HPDE6-E6E7 (cell line): ENCODE data around the gene CHPF2.

Experiments used
- DNase-seq: peaks from one replicate; pipeline ENCODE4 v3.0.0; 2011; ENCODE audit warnings: missing footprints; ENCODE audit errors: extremely low spot score

The CHPF2 gene

DNA sequence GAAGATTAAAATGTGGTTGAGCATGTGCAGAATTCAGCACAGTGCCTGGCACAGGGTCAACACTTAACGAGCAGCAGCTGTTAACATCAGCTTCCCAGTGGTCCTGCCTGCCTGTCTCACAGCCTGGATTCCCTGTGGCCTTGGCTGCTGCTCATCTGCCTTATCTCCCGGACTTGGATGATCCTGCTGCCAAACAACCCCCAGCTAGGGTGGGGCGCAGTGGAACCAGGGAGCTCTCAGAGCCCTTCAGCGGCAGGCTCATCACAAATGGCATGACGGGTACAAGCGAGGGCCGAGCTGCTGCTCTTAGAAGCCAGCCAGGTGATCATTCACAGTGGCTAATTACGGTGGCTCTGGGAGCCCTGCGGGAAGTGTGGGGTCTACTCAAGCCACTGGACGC, 29.2 kb downstream of the CHPF2 start:
- DNase-seq, result no peak

DNA sequence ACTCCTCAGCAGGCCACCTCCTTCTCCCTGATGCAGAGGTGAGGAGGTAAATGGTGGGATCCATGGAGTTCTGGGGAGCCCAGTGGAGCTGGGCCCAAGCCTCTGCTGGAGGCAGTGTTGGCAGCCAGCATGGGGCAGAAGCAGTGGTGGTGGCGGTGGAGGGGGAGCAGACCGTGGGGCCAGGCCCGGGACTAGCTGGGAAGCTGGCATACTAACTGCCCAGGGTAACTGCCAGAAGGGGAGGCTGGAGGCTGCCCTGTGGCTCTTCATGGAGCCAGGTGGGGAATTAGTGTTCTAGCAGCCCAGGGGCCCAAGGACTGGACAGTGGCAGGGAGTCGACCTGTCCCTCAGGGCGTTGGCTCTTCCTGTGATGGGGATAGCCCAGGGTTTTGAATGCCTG, 32.3 kb downstream of the CHPF2 start:
- no peak for DNase-seq

DNA sequence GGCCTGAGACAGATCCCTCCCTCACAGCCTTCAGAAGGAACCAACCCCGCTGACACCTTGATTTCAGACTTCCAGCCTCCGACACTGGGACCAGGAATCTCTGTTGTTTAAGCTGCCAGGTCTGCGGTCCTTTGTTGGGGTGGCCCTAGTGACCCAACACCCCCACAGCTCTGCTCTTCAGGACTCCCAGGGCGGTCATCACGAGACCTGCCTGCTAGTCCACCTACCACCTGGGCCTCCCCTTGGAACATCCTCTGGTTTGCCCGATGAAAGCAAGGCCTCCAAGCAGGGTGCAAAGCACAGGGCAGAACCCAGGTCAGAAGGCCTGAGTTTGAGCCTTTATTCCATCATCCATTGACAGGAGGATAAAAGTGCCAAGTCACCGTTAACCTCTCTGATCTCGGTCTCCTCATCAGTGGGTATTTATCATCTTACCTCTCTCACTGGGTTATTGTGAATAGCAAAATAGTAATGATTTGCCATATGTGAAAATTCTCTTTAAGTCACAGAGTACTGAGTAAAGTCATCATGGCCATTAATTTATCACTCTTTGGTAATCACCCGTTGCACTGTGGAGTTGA, 33.2 kb downstream of the CHPF2 start:
- no peak for DNase-seq

DNA sequence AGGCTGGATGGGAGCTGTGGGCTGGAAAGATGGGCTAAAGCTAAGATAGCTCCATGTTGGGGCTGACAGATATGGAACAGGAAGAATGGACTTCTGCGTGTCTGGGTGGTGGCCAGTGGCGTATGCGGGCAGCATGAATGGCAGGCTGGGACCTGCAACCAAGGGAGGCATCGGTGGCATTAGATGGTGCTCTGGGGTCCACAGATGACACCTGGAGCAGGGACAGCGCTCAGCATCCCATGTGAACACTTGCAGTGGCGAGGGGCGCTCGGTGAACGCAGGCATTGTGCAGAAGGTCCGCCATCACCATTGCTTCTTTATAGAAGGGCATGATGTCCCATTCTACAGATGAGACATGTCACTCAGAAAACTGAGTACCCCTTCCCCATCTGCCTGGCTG, 37.2 kb downstream of the CHPF2 start:
- DNase-seq, result no peak

DNA sequence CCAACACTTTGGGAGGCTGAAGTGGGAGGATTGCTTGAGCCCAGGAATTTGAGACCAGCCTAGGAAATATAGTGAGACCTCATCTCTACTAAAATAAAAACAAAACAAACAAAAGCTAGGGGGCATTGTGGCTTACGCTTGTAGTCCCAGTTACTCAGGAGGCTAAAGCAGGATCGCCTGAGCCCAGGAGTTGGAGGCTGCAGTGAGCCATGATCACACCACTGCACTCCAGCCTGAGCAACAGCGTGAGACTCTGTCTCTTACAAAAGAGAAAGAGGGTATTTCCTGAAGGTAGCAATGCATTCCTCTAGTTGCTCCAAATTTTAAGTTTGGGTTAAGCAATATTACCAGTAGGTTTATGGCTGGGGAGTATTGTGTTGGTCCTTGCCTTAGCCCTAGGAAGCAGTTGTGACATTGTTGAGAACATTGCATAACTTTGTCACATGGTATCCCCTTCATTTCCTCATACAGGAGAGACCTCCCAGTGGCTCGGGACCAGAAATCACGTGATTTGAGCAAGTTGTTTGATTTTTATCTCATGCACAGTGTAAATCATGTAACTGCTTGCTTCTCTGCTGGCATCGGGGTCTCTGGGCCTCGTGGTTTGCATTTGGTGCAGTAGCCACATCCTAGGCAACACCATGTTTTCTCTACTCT, 39.5 kb downstream of the CHPF2 start:
- no peak for DNase-seq

DNA sequence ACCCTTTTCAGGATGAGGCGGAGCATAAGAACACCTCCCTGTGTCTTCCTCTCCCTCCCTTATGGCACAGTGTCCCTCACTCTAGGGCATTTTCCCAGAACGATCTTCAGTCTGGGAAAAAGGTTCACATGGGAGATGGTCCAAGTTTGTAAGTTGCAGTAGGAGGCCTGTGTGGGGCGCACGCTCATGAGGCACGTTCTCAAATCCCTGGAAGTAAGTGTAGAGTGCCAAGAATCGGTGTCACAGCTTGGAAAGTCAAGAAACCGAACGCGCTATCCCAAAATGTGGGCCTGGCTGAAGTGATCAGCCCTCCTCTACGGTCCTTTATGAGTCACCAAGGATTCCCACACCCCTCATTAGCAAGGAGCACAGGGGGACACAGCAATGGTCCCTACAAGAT, 40.1 kb downstream of the CHPF2 start:
- DNase-seq, result no peak

DNA sequence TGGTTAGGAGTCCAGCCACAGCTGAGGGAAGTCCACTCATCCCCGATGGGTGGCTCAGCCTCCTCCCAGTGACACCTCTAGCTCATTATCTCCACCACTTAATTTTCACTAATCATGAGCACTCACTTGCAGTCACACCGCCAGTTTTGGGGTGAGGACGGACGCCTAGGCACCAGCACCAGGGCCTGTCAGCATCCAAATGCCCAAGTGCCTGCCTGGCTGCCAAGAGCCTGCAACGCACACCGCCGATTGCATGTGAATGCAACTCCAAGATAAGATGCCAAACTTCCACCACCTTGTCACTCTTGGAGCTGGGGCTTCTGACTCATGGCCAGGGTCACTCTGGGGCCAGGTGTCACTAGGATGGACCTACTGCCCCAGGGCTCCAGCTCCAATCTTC, 40.6 kb downstream of the CHPF2 start:
- no peak for DNase-seq

DNA sequence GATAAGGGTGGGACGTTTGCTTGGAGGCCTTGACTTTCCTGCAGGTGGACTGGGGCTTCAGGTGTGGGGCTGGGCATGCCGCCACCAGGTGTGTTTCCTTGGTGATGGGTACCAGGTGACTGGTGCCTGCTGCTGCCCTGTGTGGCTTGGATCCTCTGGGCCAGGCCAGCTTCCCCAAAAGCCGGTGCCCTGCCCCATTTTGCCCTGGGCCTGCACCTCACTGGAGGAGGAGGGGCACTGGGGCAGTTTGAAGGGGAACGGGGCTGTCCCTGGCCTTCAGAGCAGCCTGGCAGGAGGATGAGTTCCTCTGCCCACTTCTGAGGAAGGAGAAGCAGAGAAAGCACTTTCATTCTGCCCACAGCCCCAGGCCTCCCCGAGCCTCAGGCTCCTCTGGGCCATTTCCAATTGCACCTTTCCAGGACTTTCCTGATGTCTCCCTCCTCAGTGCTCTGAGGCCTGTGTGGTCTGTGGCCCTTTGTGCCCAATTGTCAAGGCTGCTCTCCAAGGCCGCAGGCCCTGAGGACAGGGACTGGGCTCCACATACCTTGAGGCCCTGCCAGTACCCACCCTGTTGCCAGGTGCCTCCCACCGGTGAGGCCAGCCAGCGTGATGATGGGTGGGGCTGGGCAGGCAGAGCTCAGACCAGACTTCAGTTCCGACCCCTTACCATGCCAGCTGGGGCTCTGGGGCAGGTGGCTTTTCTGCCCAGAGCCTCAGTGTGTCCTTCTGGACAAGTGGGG, 41.5 kb downstream of the CHPF2 start:
- DNase-seq, result no peak

DNA sequence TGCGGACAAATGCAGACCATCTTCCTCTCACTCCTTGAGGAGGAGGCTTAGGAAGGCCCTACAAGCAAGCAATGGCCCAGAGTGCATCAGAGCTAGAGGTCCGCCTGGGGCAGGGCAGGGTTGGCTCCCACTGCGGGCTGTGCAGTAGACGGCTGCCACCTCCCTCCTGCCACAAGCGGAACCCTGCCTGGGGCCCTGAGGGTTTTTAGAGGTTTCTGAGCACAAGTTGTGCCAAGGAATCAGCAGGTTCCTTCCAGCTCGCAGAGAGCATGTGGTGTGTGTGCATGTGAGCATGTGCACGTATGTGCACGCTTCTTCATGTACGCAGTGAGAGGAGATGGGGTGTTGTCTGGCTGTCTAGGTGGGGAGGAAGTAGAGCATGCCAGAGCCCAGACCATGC, 42.1 kb downstream of the CHPF2 start:
- no peak for DNase-seq

DNA sequence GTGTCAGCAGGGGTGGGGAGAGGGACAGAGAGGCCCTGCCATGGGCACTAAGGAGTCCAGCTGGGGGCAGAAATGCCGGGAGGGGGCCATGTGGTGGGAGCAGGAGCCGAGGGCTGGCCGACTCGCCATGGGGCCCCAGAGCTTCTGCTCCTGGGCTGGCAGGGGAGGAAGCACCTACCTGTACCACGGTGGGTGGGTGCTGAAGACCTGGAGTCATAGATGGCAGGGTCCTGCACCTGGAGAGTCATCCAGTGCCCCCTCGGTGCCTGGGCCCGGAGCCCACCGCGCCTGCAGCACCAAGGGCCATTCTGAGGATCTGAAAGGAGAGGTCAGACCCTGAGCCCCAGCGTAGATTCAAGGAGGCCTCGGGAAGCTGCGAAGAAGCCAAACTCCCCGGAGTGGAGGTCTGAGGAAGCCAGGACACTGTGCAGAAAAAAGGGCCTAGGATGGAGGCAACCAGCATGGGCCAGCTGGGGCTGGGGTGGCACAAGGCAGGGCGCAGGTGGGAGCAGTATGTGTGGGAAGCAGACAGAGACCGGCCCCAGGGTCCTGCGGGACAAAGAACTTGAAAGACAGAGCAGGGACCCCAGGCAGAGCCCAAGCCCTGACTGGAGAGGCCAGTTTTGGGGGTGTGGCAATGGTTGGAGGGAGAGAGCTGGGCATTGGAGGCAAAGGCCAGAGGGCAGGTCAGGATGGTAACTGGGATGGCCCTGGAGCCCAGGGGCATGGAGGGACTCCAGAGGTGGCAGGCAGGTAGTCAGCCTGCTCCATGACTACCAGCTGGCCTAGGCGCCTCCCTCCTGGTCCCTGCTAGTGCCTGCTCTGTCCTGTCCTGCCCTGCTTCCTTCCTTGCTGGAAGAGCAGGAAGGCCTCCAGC, 42.9 kb downstream of the CHPF2 start:
- DNase-seq, result no peak

DNA sequence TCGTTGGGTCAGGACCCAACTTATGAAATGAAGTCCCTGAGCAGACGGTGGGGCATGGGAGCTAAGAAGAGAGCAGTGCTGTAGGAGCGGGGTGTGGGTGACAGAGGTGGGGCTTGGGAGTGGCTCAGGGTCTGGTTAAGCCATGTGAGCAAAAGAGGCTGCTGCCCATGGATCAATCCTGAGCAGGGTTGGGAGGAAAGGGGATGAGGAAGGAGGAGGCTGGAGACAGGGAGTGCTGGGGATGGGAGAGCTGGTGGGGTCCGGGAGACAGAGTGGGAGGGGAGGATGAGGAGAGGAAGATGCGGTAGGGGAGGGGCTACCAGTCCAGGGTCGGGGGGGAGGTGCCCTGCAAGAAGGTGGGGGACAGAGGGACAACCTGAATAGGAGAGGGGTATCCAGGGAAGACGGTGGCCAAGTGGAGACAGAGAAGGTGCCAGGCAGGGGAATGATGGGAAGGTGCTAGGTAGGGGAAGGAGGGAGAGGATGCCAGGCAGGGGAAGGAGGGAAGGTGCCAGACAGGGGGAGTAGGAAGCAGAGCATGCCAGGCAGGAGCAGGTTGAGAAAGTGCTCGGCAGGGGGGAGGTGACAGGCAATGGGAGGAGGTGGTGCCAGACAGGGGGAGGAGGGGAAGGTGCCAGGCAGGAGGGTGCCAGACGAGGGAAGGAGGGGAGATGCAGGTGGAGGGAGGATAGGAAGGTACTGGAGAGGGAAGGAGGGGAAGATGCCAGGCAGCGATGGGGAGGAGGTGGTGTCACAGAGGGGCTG, 43.7 kb downstream of the CHPF2 start:
- no peak for DNase-seq

DNA sequence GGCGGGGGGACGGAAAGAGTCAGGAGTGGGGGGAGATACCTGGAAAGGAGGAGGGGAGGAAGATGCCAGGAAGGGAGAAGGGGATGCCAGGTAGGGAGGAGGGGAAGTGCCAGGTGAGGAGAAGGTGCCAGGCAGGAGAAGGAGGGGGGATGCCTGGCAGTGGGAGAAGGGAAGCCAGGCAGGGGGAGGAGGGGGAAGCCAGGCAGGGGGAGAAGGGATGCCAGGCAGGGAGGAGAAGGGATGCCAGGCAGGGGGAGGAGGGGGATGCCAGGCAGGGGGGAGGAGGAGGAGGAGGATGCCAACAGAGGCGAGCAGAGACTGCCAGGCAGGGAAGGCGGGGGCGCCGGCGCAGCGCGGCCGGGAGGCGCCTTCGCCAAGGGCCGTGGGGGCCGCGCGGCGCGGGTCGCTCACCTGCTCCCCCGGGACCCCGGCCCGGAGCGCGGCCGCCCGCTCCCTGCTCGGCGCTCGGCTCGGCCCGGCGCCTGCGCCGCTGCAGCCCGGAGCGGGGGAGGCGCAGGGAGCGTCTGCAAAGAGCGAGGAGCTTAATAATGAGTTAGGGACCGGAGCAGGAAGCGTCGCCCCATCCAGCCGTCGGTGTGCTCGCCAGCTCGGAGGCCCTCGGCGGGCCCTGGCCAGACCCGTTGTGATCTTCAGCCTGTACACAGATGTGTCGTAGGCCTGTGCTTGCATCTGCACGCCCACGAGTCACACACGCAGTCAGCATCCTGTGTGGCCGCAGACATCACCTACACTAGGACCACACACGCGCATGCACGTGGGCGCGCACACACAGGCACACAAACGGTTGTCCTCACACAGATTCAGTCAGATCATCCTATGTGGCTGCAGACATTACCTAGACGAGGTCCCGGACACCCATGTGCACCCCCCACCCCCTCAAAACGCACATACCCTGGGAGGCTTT, 44.6 kb downstream of the CHPF2 start:
- peak; percentile 58 for DNase-seq

DNA sequence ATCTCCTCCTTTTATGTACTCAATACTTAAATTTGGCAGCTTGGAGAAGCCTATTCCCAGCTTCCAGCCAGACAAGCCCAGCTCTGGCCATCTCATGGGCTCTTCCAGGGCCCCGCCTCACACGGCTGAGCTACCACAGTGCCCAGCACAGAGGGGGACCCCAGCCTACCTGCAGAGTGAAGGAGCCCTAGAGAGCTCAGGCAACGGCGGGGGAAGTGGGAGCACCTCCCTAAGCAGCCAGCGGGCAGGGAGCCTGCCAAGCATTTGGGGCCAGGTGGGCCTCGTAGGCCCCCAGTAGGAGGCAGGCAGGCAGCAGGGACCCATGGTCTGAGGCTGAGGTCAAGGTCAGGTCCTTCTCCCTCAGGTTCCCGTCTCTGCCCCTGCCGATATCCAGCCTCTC, 45.3 kb downstream of the CHPF2 start:
- no peak for DNase-seq

DNA sequence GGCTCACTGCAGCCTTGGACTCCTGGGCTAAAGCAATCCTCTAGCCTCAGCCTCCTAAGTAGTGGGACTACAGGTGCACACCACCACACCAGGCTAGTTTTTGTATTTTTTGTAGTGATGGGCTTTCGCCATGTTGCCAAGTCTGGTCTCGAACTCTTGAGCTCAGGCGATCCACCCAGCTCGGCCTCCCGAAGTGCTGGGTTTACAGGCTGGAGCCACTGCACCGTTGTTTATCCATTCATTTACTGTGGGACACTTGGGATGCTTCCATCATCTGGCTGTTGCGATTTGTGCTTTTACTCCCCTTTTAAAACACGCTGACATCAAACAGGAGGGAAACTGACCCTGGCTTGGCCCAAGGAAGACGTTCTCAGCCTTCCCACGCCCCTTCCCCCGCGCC, 46.7 kb downstream of the CHPF2 start:
- no peak for DNase-seq

DNA sequence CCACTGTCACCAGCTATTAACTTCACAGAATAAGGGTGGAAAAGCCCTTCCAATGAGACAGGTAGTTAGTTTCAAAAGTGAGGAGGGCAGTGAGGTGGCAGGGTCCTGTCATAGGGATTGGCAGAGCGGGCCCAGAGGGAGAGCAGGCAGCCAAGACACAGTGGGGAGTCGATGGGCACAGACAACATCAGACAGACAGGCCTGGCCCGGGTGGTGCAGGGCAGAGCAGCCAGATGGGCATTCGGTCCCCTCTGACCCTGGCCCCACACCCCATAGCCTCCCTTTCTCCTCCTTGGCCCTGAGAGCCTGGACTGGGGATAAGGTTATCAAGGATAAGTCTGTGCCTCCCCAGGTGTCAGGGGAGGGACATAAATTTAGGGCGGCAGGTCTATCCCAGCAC, 47.6 kb downstream of the CHPF2 start:
- no peak for DNase-seq

DNA sequence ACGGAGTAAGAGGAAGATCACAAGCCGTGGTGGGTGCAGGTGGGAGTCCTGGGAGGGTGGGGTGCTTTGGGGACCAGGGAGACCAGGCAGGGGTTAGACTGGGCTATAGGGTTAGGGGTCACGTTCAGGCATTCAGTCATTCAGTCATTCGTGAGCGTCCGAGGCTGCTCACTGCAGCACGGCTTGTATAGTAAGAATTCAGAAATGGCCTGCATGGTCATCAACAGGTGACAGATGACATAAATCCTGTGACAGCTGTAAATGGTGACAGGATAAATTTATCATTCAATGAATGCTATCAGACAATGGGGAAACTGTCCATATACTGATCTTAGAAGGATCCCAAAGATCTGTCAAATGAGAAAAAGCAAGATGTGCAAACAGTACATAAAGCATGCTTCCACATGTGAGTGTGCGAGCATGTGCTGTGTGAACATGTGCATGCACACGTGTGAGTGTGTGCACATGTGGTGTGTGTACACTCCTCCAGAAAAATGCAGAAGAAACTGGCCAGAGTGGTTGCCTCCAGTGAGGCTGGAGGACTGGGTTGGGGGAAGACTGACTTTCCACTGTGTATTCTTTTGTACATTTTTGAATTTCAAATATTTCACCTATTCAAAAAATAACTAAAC, 48.2 kb downstream of the CHPF2 start:
- no peak for DNase-seq

DNA sequence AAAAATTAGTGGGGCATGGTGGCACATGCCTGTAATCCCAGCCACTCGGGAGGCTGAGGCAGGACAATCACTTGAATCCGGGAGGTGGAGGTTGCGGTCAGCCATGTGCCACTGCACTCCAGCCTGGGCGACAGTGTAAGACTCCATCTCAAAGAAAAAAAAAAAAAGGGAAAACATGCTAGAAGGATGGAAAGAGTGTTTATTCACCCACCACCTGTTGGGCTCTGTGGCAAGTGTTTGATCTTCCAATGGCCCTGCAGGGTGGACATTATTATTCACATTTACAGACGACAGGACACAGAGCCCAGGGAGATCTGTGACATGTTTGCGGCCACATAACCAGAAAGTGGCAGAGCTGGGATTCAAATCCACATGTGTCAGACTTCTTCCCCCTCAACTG, 49.4 kb downstream of the CHPF2 start:
- DNase-seq, result no peak

DNA sequence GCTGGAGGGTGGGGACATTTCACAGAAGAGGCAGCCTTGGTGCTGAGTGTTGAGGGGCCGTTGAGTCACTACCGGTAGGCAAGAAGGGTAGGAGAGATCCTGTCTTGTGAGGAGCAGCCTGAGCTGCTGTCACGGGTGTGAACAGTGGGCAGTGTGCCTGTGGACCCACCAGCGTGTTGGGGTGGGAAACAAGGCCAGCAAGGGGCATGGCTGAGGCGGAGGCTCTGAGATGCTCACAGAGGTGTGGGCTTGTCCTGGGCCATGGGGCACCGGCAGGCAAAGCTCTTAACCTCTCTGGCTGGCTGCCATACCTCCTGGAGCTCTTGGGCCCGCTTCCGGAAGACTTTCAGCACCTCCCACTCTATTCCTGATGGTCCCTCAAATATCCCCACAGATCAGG, 49.8 kb downstream of the CHPF2 start:
- DNase-seq, result no peak

DNA sequence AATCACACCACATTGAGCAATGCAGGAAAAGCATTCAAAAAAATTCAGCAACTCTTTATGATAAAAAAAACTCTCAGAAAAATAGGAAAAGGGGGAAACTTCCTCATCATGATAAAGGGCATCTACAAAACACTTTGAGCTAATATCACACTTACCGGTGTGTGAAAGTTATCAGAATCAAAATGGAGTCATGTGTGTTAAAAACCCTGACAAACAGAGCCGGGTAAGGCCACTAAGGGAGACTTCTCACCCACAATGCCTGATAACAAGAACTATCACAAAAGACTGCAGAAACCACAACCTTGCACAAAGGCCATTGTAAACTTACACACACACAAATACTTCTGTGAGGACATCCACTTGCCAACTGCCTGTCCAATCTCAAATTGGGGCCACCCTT, 51.0 kb downstream of the CHPF2 start:
- DNase-seq, result no peak

DNA sequence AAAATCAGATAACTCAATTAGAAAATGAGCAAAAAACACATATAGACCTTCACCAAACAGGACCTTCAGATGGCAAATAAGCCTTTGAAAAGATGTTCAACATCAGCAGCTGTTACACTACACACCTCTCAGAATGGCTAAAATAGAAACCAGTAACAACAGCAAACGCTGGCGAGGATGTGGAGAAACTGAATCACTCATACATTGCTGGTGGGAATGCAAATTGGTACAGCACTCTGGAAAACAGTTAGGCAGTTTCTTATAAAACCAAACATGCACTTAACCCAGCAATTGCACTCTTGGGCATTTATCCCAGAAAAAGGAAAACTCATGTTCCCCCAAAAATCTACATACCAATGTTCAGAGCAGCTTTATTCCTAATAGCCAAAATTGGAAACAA, 53.9 kb downstream of the CHPF2 start:
- DNase-seq, result no peak
